ENCODE data around the gene LRRC75A.

The LRRC75A gene

DNA sequence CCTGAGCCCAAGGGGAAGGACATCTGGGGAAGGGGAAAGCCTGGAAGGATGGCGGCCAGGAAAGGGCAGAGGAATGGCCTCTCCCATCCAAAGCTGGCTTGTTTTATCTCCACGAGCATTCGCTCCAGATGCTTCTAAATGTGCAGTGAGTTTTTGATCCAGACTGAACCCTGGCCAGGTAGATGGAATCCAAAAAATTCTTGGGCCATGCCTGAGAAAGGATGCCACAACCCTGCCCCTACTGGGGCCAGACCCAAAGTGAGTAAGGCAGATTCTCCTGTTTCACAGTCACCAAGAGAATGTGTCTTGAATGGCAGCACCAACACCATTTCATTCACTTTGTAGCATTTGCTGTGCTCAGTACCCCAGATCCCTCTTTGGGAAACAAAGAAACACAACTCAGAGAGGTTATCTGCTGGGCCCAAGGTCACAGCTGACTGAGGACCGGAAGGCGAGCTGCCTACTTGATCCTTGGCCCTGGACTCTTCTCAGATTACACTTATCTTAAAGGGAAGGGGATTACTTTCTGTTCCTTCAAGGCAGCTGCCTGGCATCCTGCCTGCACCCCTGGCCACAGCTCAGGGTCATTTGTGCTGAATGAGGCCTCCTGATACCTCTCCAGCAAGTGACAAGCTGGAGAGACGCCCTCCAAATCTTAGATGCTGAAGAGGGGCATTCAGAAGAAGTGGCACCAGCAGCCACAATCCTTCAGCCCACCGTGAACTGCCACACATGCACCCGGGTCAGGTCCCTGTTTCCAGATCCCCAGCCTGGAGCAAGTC lies 3.6 kb downstream of the LRRC75A start:
- TF ChIP-seq, protein P1, sequence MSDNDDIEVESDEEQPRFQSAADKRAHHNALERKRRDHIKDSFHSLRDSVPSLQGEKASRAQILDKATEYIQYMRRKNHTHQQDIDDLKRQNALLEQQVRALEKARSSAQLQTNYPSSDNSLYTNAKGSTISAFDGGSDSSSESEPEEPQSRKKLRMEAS (IDR thresholded peaks at IDR 0.05), result no peak
- TF ChIP-seq CEBPB (IDR thresholded peaks at IDR 0.05) (no peak), TAF1 (IDR thresholded peaks at IDR 0.05; ENCODE audit: low read depth) (no peak), EP300 (IDR thresholded peaks at IDR 0.05; ENCODE audit: borderline replicate concordance) (no peak), TCF12 (IDR thresholded peaks at IDR 0.05; ENCODE audit: low read depth) (no peak), ZBTB7A (IDR thresholded peaks at IDR 0.05; ENCODE audit: low read depth) (no peak), TEAD4 (IDR thresholded peaks at IDR 0.05) (no peak), RAD21 (IDR thresholded peaks at IDR 0.05; ENCODE audit: low read depth) (no peak), EGR1 (IDR thresholded peaks at IDR 0.05) (no peak), YY1 (IDR thresholded peaks at IDR 0.05; ENCODE audit: low read depth) (no peak), NFIC (IDR thresholded peaks at IDR 0.05) (no peak), CREB1 (IDR thresholded peaks at IDR 0.05; ENCODE audit: low read depth) (no peak), FOXM1 (IDR thresholded peaks at IDR 0.05; ENCODE audit: borderline replicate concordance, low read depth) (no peak)
- TF ChIP-seq, protein P2, sequence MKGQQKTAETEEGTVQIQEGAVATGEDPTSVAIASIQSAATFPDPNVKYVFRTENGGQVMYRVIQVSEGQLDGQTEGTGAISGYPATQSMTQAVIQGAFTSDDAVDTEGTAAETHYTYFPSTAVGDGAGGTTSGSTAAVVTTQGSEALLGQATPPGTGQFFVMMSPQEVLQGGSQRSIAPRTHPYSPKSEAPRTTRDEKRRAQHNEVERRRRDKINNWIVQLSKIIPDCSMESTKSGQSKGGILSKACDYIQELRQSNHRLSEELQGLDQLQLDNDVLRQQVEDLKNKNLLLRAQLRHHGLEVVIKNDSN (IDR thresholded peaks at IDR 0.05), result no peak
- TF ChIP-seq, protein P3, sequence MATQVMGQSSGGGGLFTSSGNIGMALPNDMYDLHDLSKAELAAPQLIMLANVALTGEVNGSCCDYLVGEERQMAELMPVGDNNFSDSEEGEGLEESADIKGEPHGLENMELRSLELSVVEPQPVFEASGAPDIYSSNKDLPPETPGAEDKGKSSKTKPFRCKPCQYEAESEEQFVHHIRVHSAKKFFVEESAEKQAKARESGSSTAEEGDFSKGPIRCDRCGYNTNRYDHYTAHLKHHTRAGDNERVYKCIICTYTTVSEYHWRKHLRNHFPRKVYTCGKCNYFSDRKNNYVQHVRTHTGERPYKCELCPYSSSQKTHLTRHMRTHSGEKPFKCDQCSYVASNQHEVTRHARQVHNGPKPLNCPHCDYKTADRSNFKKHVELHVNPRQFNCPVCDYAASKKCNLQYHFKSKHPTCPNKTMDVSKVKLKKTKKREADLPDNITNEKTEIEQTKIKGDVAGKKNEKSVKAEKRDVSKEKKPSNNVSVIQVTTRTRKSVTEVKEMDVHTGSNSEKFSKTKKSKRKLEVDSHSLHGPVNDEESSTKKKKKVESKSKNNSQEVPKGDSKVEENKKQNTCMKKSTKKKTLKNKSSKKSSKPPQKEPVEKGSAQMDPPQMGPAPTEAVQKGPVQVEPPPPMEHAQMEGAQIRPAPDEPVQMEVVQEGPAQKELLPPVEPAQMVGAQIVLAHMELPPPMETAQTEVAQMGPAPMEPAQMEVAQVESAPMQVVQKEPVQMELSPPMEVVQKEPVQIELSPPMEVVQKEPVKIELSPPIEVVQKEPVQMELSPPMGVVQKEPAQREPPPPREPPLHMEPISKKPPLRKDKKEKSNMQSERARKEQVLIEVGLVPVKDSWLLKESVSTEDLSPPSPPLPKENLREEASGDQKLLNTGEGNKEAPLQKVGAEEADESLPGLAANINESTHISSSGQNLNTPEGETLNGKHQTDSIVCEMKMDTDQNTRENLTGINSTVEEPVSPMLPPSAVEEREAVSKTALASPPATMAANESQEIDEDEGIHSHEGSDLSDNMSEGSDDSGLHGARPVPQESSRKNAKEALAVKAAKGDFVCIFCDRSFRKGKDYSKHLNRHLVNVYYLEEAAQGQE (IDR thresholded peaks at IDR 0.05; ENCODE audit: low read depth), result no peak

DNA sequence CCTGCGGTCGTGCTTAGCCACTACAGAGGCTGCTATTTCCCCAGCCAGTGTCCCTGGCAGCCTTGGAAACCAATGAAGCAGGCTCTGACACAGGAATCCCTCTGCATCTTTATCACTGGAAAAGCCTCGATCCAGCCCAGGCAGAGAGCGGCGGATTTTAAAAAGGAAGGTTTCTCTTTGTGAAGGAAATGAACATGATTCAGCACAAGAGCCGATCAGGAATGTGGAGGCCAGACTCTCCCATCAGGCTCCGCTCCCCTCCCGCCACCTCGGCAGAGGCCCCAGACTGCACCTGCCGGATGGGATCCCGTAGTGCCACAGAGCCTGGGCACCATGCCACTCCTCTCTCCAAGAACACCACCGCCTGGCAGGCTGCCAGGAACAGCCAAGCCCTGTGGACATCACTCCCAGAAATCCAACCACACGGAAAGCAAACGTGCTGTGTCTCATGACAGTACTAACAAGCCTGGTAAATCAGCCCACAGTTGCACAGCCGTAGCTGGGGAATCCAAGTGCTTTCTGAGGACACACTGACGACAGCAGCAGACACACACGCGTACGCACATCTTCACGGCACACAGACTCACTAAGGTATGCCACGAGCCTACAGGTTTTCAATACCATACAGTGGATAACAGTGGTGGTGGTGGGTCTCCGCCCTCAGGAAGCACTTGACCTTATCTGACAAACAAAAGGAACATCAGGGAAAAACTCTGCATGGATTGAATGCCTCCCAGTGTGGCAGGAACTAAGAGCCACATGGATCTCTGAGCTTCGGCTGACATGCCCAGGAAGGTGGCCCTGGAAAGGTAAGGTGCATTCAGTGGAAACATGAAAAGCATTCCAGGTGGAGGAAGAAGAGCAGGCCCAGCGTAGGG lies 5.4 kb downstream of the LRRC75A start:
- TF ChIP-seq ZBTB7A (IDR thresholded peaks at IDR 0.05; ENCODE audit: low read depth), result no peak
- TF ChIP-seq NFIC (IDR thresholded peaks at IDR 0.05), result peak; percentile 91
- no peak for TF ChIP-seq FOXM1 (IDR thresholded peaks at IDR 0.05; ENCODE audit: borderline replicate concordance, low read depth)
- TF ChIP-seq YY1 (IDR thresholded peaks at IDR 0.05; ENCODE audit: low read depth), result 0 out of 2 replicates have a peak, but pooled peaks have one; percentile 31
- no peak for TF ChIP-seq CREB1 (IDR thresholded peaks at IDR 0.05; ENCODE audit: low read depth)
- TF ChIP-seq TEAD4 (IDR thresholded peaks at IDR 0.05), result no peak
- TF ChIP-seq, protein P1 (IDR thresholded peaks at IDR 0.05), result peak; percentile 28; the same call in 1 of the 2 replicates
- TF ChIP-seq, protein P2 (IDR thresholded peaks at IDR 0.05), result no peak
- TF ChIP-seq, protein P3 (IDR thresholded peaks at IDR 0.05; ENCODE audit: low read depth), result no peak
- TF ChIP-seq RAD21 (IDR thresholded peaks at IDR 0.05; ENCODE audit: low read depth), result no peak
- no peak for TF ChIP-seq EP300 (IDR thresholded peaks at IDR 0.05; ENCODE audit: borderline replicate concordance)
- TF ChIP-seq TAF1 (IDR thresholded peaks at IDR 0.05; ENCODE audit: low read depth), result no peak
- TF ChIP-seq CEBPB (IDR thresholded peaks at IDR 0.05), result no peak
- TF ChIP-seq EGR1 (IDR thresholded peaks at IDR 0.05), result no peak
- 0 out of 2 replicates have a peak, but pooled peaks have one; percentile 32 for TF ChIP-seq TCF12 (IDR thresholded peaks at IDR 0.05; ENCODE audit: low read depth)

DNA sequence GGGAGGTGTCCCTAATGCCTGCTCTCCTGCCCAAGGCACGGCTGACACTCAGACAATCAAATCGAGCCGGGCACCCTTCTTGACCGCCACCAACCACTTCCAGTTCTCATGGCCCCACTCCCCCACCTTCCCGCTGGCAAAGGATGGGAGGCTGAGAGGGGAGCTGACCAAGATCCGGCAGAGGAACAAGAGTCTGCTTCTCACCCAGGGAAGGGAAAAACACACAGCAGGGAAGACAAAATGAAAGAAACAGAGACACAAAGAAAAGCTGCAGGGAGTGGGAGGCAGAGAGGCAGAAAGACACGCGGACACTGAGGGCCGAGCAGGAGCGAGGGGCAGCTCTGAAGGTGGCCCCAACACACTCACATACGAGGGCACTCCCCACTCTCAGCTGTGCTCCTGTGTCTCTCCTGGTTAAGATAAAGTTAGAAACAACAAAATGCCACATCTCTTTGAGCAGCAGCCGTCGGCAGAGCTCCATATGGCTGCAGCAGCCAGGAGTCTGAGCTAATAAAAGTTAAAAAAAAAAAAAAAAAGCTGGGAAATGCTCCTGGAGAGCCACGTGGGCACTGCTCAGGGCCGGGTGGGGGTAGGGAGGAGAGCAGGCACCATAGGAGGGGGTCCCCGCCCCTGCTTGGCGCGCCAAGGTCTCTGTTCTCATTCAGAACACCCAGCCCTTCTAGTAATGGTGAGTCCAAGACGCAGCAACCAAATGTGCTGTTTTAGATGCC lies 7.4 kb downstream of the LRRC75A start:
- TF ChIP-seq, protein P1 (IDR thresholded peaks at IDR 0.05), result no peak
- TF ChIP-seq NFIC (IDR thresholded peaks at IDR 0.05) (no peak), CEBPB (IDR thresholded peaks at IDR 0.05) (no peak), ZBTB7A (IDR thresholded peaks at IDR 0.05; ENCODE audit: low read depth) (no peak), CREB1 (IDR thresholded peaks at IDR 0.05; ENCODE audit: low read depth) (no peak), FOXM1 (IDR thresholded peaks at IDR 0.05; ENCODE audit: borderline replicate concordance, low read depth) (no peak)
- TF ChIP-seq, protein P3 (IDR thresholded peaks at IDR 0.05; ENCODE audit: low read depth), result no peak

Measured in Ishikawa (cell line).